Smooth muscle cell (in vitro differentiated cells): ENCODE results near the gene SFMBT1. TPM values are rescaled to one million over a fixed set of nuclear protein-coding genes. Genes with fewer than 3 reads are reported as not detected.

ENCODE experiments used
- DNase-seq: peaks from one replicate; lab custom pipeline; 2025; ENCODE audit not compliant: unreplicated experiment; lab: John Stamatoyannopoulos, UW
- H2AFZ ChIP-seq: fragments of 200-600 bp; sonication (generic); 2 replicates; pipeline ENCODE4 v1.6.0; 2016; ENCODE audit warnings: antibody characterized with exemption, low read depth, mild to moderate bottlenecking
- H3F3A ChIP-seq: fragments of 200-600 bp; sonication (generic); 2 replicates; pipeline ENCODE4 v1.6.0; 2017; ENCODE audit warnings: antibody characterized with exemption, low read depth
- H3K27ac ChIP-seq: fragments of 200-600 bp; sonication (generic); 2 replicates; pipeline ENCODE4 v1.5.1; 2016; ENCODE audit warnings: low read depth, mild to moderate bottlenecking
- H3K27me3 ChIP-seq: fragments of 200-600 bp; sonication (generic); 2 replicates; pipeline ENCODE4 v1.6.1; 2016; ENCODE audit warnings: low read depth, mild to moderate bottlenecking
- H3K36me3 ChIP-seq: fragments of 200-600 bp; sonication (generic); 2 replicates; pipeline ENCODE4 v1.5.1; 2016; ENCODE audit warnings: low read depth
- H3K4me1 ChIP-seq: fragments of 200-600 bp; sonication (generic); 2 replicates; pipeline ENCODE4 v1.5.1; 2016; ENCODE audit warnings: low read depth
- H3K4me2 ChIP-seq: fragments of 200-600 bp; sonication (generic); 2 replicates; pipeline ENCODE4 v1.6.0; 2016; ENCODE audit warnings: mild to moderate bottlenecking
- H3K4me3 ChIP-seq: fragments of 200-600 bp; sonication (generic); 2 replicates; pipeline ENCODE4 v1.5.1; 2016; ENCODE audit warnings: mild to moderate bottlenecking
- H3K79me2 ChIP-seq: fragments of 200-600 bp; sonication (generic); 2 replicates; pipeline ENCODE4 v1.6.0; 2016; ENCODE audit warnings: low read depth, mild to moderate bottlenecking
- H3K9ac ChIP-seq: fragments of 200-600 bp; sonication (generic); 2 replicates; pipeline ENCODE4 v1.6.0; 2016; ENCODE audit warnings: low read depth
- H3K9me3 ChIP-seq: fragments of 200-600 bp; sonication (generic); replicated peaks from 2 replicates; pipeline ENCODE4 v1.5.1; 2016; ENCODE audit warnings: low read depth
- H4K20me1 ChIP-seq: fragments of 200-600 bp; sonication (generic); 2 replicates; pipeline ENCODE4 v1.6.0; 2016; ENCODE audit warnings: low read depth
- CTCF ChIP-seq: fragments of 200-600 bp; sonication (generic); IDR thresholded peaks from 2 replicates; pipeline ENCODE4 v1.5.1; 2017; ENCODE audit warnings: borderline replicate concordance, mild to moderate bottlenecking, antibody characterized with exemption; ENCODE audit not compliant: insufficient read depth, poor library complexity, severe bottlenecking
- WGBS: methylation state at CpG from one replicate; pipeline ENCODE4 v1.1.7; 2016; ENCODE audit warnings: low lambda C conversion rate; 5-methylcytosine and 5-hydroxymethylcytosine counted together
- polyA plus RNA-seq: library from polyadenylated mRNA; unstranded; fragments of >200 nt; fragmentation: Nextera tagmentation; extraction: Ambion mirVana; gene quantifications from 2 replicates; pipeline ENCODE4 v1.2.1, GENCODE V29; 2016
- total RNA-seq: library from RNA; depleted of rRNA; stranded (reverse); fragments of >200 nt; gene quantifications from 2 replicates; pipeline ENCODE4 v1.2.3, GENCODE V29; 2014

Gene SFMBT1
- total and polyA plus RNA-seq, 2 experiments from 2014 or later: 1.4 to 2.2 TPM

DNA sequence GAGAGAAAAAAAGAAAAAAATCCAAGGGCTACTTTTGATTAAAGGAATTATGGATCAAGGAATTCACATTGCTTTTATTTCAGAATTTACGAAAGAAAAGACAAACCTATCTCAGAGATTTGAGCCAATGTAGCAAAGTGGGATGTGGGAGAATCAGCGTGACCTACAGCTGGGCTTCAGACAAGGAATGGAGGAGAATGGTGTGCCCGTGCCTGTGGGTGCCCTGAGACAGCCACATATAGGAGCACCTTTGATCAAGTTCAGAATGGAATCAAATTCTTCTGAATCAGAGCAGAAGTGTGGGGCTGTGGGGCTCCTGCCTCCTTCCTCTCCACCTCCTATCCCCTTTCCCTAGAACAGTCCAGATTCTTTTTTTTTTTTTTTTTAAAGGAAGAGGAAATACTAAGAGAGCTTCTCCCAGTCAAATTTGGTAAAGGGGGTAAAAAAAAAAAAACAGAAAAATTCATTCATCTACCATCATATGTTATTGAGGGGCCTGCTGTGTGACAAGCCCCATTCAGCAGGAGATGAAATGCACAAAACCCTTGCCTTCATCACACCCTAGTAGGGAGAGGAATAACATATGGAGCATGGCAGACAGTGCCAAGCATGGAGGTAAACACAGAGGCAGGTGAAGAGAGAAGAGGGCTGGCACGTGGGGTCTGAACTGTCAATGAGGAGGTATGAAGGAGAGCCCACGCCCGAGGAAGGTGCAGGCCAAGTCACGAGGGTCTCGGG lies 186.0 kb downstream of the SFMBT1 start:
- Histone ChIP-seq H3K27me3 (no peaks in the 10 kb centered on the region), H3K4me1 (no peaks in the 10 kb centered on the region), H2AFZ (no peak overlapping the region), H3K36me3 (no peaks in the 10 kb centered on the region), H3K79me2 (no peaks in the 10 kb centered on the region), H3K9me3 (no peaks in the 10 kb centered on the region), H3K4me2 (no peak overlapping the region), H3K9ac (no peak overlapping the region), H3F3A (no peaks in the 10 kb centered on the region), H3K27ac (no peak overlapping the region), H4K20me1 (peaks cover 32% of the 10 kb centered on the region), H3K4me3 (no peak overlapping the region)
- no peak for TF ChIP-seq CTCF
- 89% methylated on average over 8 of the region's 8 CpGs for WGBS
- DNase-seq: no peak

DNA sequence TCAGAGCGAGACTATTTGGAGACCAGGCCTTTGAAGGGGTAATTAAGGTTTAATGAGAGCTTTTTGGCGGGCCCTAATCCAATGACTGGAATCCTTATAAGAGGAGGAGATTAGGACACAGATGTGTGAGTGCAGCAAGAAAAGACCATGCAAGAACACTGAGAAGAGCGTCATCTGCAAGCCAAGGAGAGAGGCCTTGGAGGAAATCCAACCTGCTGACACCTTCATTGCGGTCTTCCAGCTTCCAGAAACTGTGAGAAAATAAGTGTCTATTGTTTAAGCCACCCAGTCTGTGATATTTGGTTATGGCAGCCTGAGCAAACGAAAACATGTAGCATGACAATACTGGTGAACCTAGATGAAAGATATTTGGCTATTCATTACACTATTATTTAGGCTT lies 188.0 kb downstream of the SFMBT1 start:
- Histone ChIP-seq H3K9ac (no peak overlapping the region), H3K4me2 (no peak overlapping the region), H3F3A (no peaks in the 10 kb centered on the region), H3K4me3 (no peak overlapping the region), H3K9me3 (no peaks in the 10 kb centered on the region), H3K27me3 (no peaks in the 10 kb centered on the region), H4K20me1 (peaks cover 40% of the 10 kb centered on the region), H3K27ac (no peak overlapping the region), H3K36me3 (no peaks in the 10 kb centered on the region), H3K79me2 (no peaks in the 10 kb centered on the region), H2AFZ (no peak overlapping the region), H3K4me1 (no peaks in the 10 kb centered on the region)
- DNase-seq: no peak
- TF ChIP-seq CTCF: no peak
- WGBS: 89% methylated on average over 5 of the region's 5 CpGs

- no peak for DNase-seq
- no peak for TF ChIP-seq CTCF
- no peaks in the 10 kb centered on the region for H3K9me3 ChIP-seq
- no peak overlapping the region for H3K4me3 ChIP-seq
- 92% methylated on average over 3 of the region's 3 CpGs for WGBS
- no peaks in the 10 kb centered on the region for H3K79me2 ChIP-seq
- H3K27me3 ChIP-seq: no peaks in the 10 kb centered on the region
- H3K27ac ChIP-seq: no peak overlapping the region
- H3K4me2 ChIP-seq: no peak overlapping the region
- no peaks in the 10 kb centered on the region for H3F3A ChIP-seq
- H3K4me1 ChIP-seq: no peaks in the 10 kb centered on the region
- H3K9ac ChIP-seq: no peak overlapping the region
- no peaks in the 10 kb centered on the region for H3K36me3 ChIP-seq
- H2AFZ ChIP-seq: no peak overlapping the region
- peaks cover 40% of the 10 kb centered on the region for H4K20me1 ChIP-seq
These were observed 188.7 kb downstream of the SFMBT1 start for GRCh38 chr3:52857133-52857532.

DNA sequence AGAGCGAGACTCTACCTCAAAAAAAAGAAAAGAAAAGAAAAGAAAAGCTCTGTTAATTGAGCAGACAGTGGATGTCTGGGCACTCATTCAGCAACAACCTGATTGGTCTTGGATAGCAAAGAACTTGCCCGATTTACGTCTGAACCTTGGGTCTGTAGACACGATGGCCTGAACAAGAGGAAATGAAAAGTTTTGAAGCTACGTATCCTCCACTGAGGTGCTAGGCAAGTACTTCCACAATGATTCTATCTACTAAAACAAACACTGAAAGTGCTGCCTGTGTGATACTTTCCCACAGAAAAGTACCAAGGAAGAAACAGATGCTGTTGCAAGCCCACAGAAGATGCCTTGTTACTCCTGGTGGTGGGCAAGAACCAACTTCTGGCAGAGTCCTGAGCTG lies 189.2 kb downstream of the SFMBT1 start:
- Histone ChIP-seq H3F3A (no peaks in the 10 kb centered on the region), H3K36me3 (no peaks in the 10 kb centered on the region), H3K4me2 (no peak overlapping the region), H2AFZ (no peak overlapping the region), H3K79me2 (no peaks in the 10 kb centered on the region), H4K20me1 (peaks cover 40% of the 10 kb centered on the region), H3K4me1 (no peaks in the 10 kb centered on the region), H3K9ac (no peak overlapping the region), H3K9me3 (no peaks in the 10 kb centered on the region), H3K27me3 (no peaks in the 10 kb centered on the region), H3K4me3 (no peak overlapping the region), H3K27ac (no peak overlapping the region)
- no peak for DNase-seq
- 99% methylated on average over 5 of the region's 5 CpGs for WGBS
- TF ChIP-seq CTCF: no peak
